Ovary (tissue), 3 donors: ENCODE measurements around the gene BICD2.

ENCODE experiments used
- CTCF ChIP-seq, 3 donors: fragments of 450-650 bp in 2 of 3; fragments of 200-600 bp in 1 of 3; IDR thresholded peaks; one replicate each; pipeline versions ENCODE4 v1.5.1 to v1.8.0; 2016 to 2022; ENCODE audit warnings: antibody characterized with exemption in 3 of 3, mild to moderate bottlenecking in 1 of 3
- POLR2A ChIP-seq: fragments of 450-650 bp; IDR thresholded peaks from one replicate; pipeline ENCODE4 v1.6.1; 2017; ENCODE audit warnings: antibody characterized with exemption, mild to moderate bottlenecking, moderate library complexity
- donor health status: DM: no; HTN: no; CAD: no.

GRCh38 chr9:92726971-92727715 is 37.5 kb downstream of the BICD2 start:
- TF ChIP-seq CTCF (IDR thresholded peaks at IDR 0.05) (no peak), POLR2A (no peak)
